H9 (cell line): Measurements from ENCODE around the gene TENM4. TPM values are rescaled to one million over a fixed set of nuclear protein-coding genes. Genes with fewer than 3 reads are reported as not detected.

Experiments
- DNase-seq: peaks from one replicate; pipeline ENCODE4 v3.0.0-alpha.2; 2017
- H2AFZ ChIP-seq: one replicate; pipeline ENCODE4 v1.6.1; 2013; ENCODE audit warnings: mild to moderate bottlenecking, low read length, control low read depth, moderate library complexity
- H2AK5ac ChIP-seq: 2 replicates; pipeline ENCODE4 v1.6.1; 2013; ENCODE audit warnings: low read length, control low read depth, mixed read lengths; ENCODE audit not compliant: insufficient read length
- H2BK120ac ChIP-seq: one replicate; pipeline ENCODE4 v1.6.1; 2013; ENCODE audit warnings: low read depth, mild to moderate bottlenecking, low read length, control low read depth, inconsistent platforms; ENCODE audit not compliant: poor library complexity, severe bottlenecking
- H2BK12ac ChIP-seq: 2 replicates; pipeline ENCODE4 v1.6.1; 2013; ENCODE audit warnings: low read length, control low read depth, mixed read lengths, low read depth; ENCODE audit not compliant: insufficient read length
- H2BK15ac ChIP-seq: 2 replicates; pipeline ENCODE4 v1.6.1; 2013; ENCODE audit warnings: low read depth, low read length, control low read depth
- H2BK20ac ChIP-seq: one replicate; pipeline ENCODE4 v1.6.1; 2013; ENCODE audit warnings: low read depth, mild to moderate bottlenecking, low read length, control low read depth, inconsistent platforms; ENCODE audit not compliant: poor library complexity, severe bottlenecking
- H2BK5ac ChIP-seq: 2 replicates; pipeline ENCODE4 v1.6.1; 2013; ENCODE audit warnings: low read length, control low read depth, mixed read lengths; ENCODE audit not compliant: insufficient read length
- H3K14ac ChIP-seq: 2 replicates; pipeline ENCODE4 v1.6.1; 2013; ENCODE audit warnings: low read length, control low read depth; ENCODE audit not compliant: insufficient read depth
- H3K18ac ChIP-seq: 2 replicates; pipeline ENCODE4 v1.6.1; 2013; ENCODE audit warnings: low read depth, mild to moderate bottlenecking, mixed read lengths, low read length, control low read depth; ENCODE audit not compliant: insufficient read length
- H3K23ac ChIP-seq: 2 replicates; pipeline ENCODE4 v1.6.1; 2013; ENCODE audit warnings: low read length, control low read depth, mixed read lengths, low read depth; ENCODE audit not compliant: insufficient read length
- H3K23me2 ChIP-seq: 2 replicates; pipeline ENCODE4 v1.6.1; 2013; ENCODE audit warnings: low read depth, mild to moderate bottlenecking, mixed read lengths, low read length, control low read depth; ENCODE audit not compliant: insufficient read length, poor library complexity, severe bottlenecking
- H3K27ac ChIP-seq: 2 replicates; pipeline ENCODE4 v1.5.1; 2013; ENCODE audit warnings: low read length, control low read depth, mixed read lengths, low read depth; ENCODE audit not compliant: insufficient read length
- H3K27me3 ChIP-seq: 2 replicates; pipeline ENCODE4 v1.6.1; 2013; ENCODE audit warnings: low read length, control low read depth, inconsistent platforms; ENCODE audit not compliant: insufficient read depth
- H3K4ac ChIP-seq: 2 replicates; pipeline ENCODE4 v1.6.1; 2013; ENCODE audit warnings: low read depth, mild to moderate bottlenecking, control low read depth, inconsistent platforms, low read length, moderate library complexity
- H3K4me1 ChIP-seq: 2 replicates; pipeline ENCODE4 v1.6.1; 2013; ENCODE audit warnings: low read length, control low read depth, inconsistent platforms; ENCODE audit not compliant: insufficient read depth
- H3K4me2 ChIP-seq: 2 replicates; pipeline ENCODE4 v1.6.1; 2013; ENCODE audit warnings: low read length, control low read depth, mixed read lengths; ENCODE audit not compliant: insufficient read length, insufficient read depth
- H3K56ac ChIP-seq: 2 replicates; pipeline ENCODE4 v1.6.1; 2013; ENCODE audit warnings: low read depth, mild to moderate bottlenecking, mixed read lengths, low read length, control low read depth; ENCODE audit not compliant: insufficient read length
- H3K79me1 ChIP-seq: 2 replicates; pipeline ENCODE4 v1.6.1; 2013; ENCODE audit warnings: low read depth, mild to moderate bottlenecking, moderate library complexity, low read length, control low read depth, inconsistent platforms; ENCODE audit not compliant: insufficient read depth, poor library complexity, severe bottlenecking
- H3K79me2 ChIP-seq: 2 replicates; pipeline ENCODE4 v1.6.1; 2013; ENCODE audit warnings: low read length, control low read depth, inconsistent platforms; ENCODE audit not compliant: insufficient read depth
- H3K9ac ChIP-seq: 2 replicates; pipeline ENCODE4 v1.6.1; 2013; ENCODE audit warnings: low read length, control low read depth, mixed read lengths; ENCODE audit not compliant: insufficient read length; ENCODE audit errors: extremely low read depth
- H3K9me3 ChIP-seq: one replicate; pipeline ENCODE4 v1.6.1; 2013; ENCODE audit warnings: low read depth, low read length, inconsistent platforms; ENCODE audit not compliant: control insufficient read depth
- H3T11ph ChIP-seq: one replicate; pipeline ENCODE4 v1.6.1; 2013; ENCODE audit warnings: mild to moderate bottlenecking, low read length, control low read depth, inconsistent platforms
- H4K20me1 ChIP-seq: one replicate; pipeline ENCODE4 v1.6.1; 2013; ENCODE audit not compliant: control insufficient read depth, insufficient read length, insufficient read depth
- H4K5ac ChIP-seq: 2 replicates; pipeline ENCODE4 v1.6.1; 2013; ENCODE audit warnings: low read depth, mild to moderate bottlenecking, mixed read lengths, low read length, control low read depth; ENCODE audit not compliant: insufficient read length
- H4K8ac ChIP-seq: replicated peaks from 2 replicates; pipeline ENCODE4 v1.6.1; 2013; ENCODE audit warnings: low read length, control low read depth, mixed read lengths, low read depth; ENCODE audit not compliant: insufficient read length
- H4K91ac ChIP-seq: 2 replicates; pipeline ENCODE4 v1.6.1; 2013; ENCODE audit warnings: low read depth, mild to moderate bottlenecking, moderate library complexity, mixed read lengths, low read length, control low read depth; ENCODE audit not compliant: insufficient read length
- H3K27ac Mint-ChIP-seq, 3 experiments: 2 replicates in 2 of 3; 3 replicates in 1 of 3; pipeline ENCODE4 v1.8.0; 2020 to 2021; ENCODE audit warnings: mixed read lengths in 3 of 3, mild to moderate bottlenecking in 1 of 3, moderate library complexity in 1 of 3
- H3K27me3 Mint-ChIP-seq: 2 replicates; pipeline ENCODE4 v1.8.0; 2021; ENCODE audit warnings: low read depth, mild to moderate bottlenecking, moderate library complexity, mixed read lengths
- H3K36me3 Mint-ChIP-seq, 3 experiments: 2 replicates in 2 of 3; 3 replicates in 1 of 3; pipeline ENCODE4 v1.8.0; 2020 to 2021; ENCODE audit warnings: low read depth in 3 of 3, mixed read lengths in 3 of 3; ENCODE audit not compliant: insufficient read depth in 1 of 3
- H3K4me1 Mint-ChIP-seq, 2 experiments: 2 replicates each; pipeline ENCODE4 v1.8.0; 2020; ENCODE audit warnings: mixed read lengths in 2 of 2
- H3K4me3 Mint-ChIP-seq, 2 experiments: 2 replicates in 1 of 2; 3 replicates in 1 of 2; pipeline ENCODE4 v1.8.0; 2020 to 2021; ENCODE audit warnings: mild to moderate bottlenecking in 2 of 2, mixed read lengths in 2 of 2, moderate library complexity in 1 of 2
- H3K9me3 Mint-ChIP-seq, 2 experiments: 2 replicates in 1 of 2; 3 replicates in 1 of 2; pipeline ENCODE4 v1.8.0; 2020; ENCODE audit warnings: mild to moderate bottlenecking in 2 of 2, mixed read lengths in 2 of 2, moderate library complexity in 1 of 2
- CTCF ChIP-seq: fragments of 200-600 bp; sonication (generic); conservative IDR thresholded peaks from 3 replicates; pipeline ENCODE4 v1.8.0; 2021; ENCODE audit warnings: antibody characterized with exemption, mild to moderate bottlenecking
- WGBS: extraction: QIAGEN DNeasy Blood & Tissue Kit; methylation state at CpG from one replicate; pipeline ENCODE4 v1.1.7; 2013; ENCODE audit warnings: missing lambda C conversion rate, low lambda C conversion rate, mixed read lengths; ENCODE audit not compliant: insufficient read length; ENCODE audit errors: extremely low coverage; 5-methylcytosine and 5-hydroxymethylcytosine counted together
- total RNA-seq: library from RNA; stranded (reverse); gene quantifications from 2 replicates; pipeline ENCODE4 v1.2.1, GENCODE V29; 2021

The TENM4 gene
- total RNA-seq, 1 experiment from 2014 or later, result 4.6 TPM

- no peak overlapping the region for H2BK5ac ChIP-seq
- H2BK120ac ChIP-seq, result no peak overlapping the region
- no peak overlapping the region for H3K4me3 Mint-ChIP-seq
- H3K23ac ChIP-seq, result no peak overlapping the region
- H3K4me1 ChIP-seq, result no peaks in the 10 kb centered on the region
- no peak overlapping the region for H2BK15ac ChIP-seq
- H4K8ac ChIP-seq, result no peak overlapping the region
- no peak overlapping the region for H2AFZ ChIP-seq
- H3K4ac ChIP-seq, result no peak overlapping the region
- no peaks in the 10 kb centered on the region for H3K79me2 ChIP-seq
- H3K27me3 ChIP-seq, result no peaks in the 10 kb centered on the region; the same call in 1 of the 2 replicates
- no peaks in the 10 kb centered on the region for H3K23me2 ChIP-seq
- no peak overlapping the region for H4K91ac ChIP-seq
- no peak for TF ChIP-seq CTCF
- H4K5ac ChIP-seq, result no peak overlapping the region
- H3K4me1 Mint-ChIP-seq, result peaks cover 0 to 3% of the 10 kb centered on the region in 2 experiments; a peak in 2 of 4 replicates
- no peak overlapping the region for H3K4me2 ChIP-seq
- H3K9me3 ChIP-seq, result no peaks in the 10 kb centered on the region
- no peak overlapping the region for H2BK20ac ChIP-seq
- H3K14ac ChIP-seq, result no peak overlapping the region
- H3K27me3 Mint-ChIP-seq, result peaks cover 65% of the 10 kb centered on the region
- H3K27ac ChIP-seq, result no peak overlapping the region
- H3K56ac ChIP-seq, result no peak overlapping the region
- H4K20me1 ChIP-seq, result no peaks in the 10 kb centered on the region
- no peak overlapping the region for H3T11ph ChIP-seq
- no peaks in the 10 kb centered on the region for H3K79me1 ChIP-seq
- no peaks in the 10 kb centered on the region; a peak in 2 of 7 replicates for H3K36me3 Mint-ChIP-seq
- WGBS, result no CpG with 5 or more reads among the region's 3 CpGs
- no peak overlapping the region for H3K18ac ChIP-seq
- H3K9me3 Mint-ChIP-seq, result peaks cover 0 to 4% of the 10 kb centered on the region in 2 experiments; a peak in 1 of 5 replicates
- no peak overlapping the region for H2AK5ac ChIP-seq
- H2BK12ac ChIP-seq, result no peak overlapping the region
- H3K27ac Mint-ChIP-seq, result no peak overlapping the region
- DNase-seq, result no peak
- no peak overlapping the region for H3K9ac ChIP-seq
Observed at GRCh38 chr11:79186669-79187068, 254.2 kb downstream of the TENM4 start.
